M059J (cell line): ENCODE measurements around the gene EYA4. TPM values are rescaled to one million over a fixed set of nuclear protein-coding genes. Genes with fewer than 3 reads are reported as not detected.

Source experiments
- DNase-seq: peaks from one replicate; pipeline ENCODE4 v3.0.0-alpha.2; 2012; ENCODE audit warnings: low read depth
- total RNA-seq: library from RNA; depleted of rRNA; stranded (reverse); fragments of >200 nt; shearing (Covaris generic); gene quantifications from 2 replicates; pipeline ENCODE4 v1.2.3, GENCODE V29; 2014

The EYA4 gene
- total RNA-seq, 1 experiment from 2014 or later: 12.0 TPM

GRCh38 chr6:133568970-133569889 lies 328.1 kb downstream of the EYA4 start:
- DNase-seq: peak; percentile 94

GRCh38 chr6:133571681-133572080 lies 330.5 kb downstream of the EYA4 start:
- no peak for DNase-seq

- DNase-seq: no peak
Measured at GRCh38 chr6:133577851-133578250, 336.7 kb downstream of the EYA4 start.
